ENCODE measurements around the gene CCNI2.

GRCh38 chr5:132788990-132789886 is 42.0 kb downstream of the CCNI2 start:
- TF ChIP-seq CTCF (conservative IDR thresholded peaks at IDR 0.05; ENCODE audit: low read depth, low read length), result no peak
- TF ChIP-seq EZH2 (IDR thresholded peaks at IDR 0.05; ENCODE audit: borderline replicate concordance, low read depth, low read length, poor library complexity, severe bottlenecking), result no peak
